Measurements from ENCODE around the gene PRUNE1.
A peak's percentile ranks its signal among the peaks of the same experiment; 100 is the strongest.

DNA sequence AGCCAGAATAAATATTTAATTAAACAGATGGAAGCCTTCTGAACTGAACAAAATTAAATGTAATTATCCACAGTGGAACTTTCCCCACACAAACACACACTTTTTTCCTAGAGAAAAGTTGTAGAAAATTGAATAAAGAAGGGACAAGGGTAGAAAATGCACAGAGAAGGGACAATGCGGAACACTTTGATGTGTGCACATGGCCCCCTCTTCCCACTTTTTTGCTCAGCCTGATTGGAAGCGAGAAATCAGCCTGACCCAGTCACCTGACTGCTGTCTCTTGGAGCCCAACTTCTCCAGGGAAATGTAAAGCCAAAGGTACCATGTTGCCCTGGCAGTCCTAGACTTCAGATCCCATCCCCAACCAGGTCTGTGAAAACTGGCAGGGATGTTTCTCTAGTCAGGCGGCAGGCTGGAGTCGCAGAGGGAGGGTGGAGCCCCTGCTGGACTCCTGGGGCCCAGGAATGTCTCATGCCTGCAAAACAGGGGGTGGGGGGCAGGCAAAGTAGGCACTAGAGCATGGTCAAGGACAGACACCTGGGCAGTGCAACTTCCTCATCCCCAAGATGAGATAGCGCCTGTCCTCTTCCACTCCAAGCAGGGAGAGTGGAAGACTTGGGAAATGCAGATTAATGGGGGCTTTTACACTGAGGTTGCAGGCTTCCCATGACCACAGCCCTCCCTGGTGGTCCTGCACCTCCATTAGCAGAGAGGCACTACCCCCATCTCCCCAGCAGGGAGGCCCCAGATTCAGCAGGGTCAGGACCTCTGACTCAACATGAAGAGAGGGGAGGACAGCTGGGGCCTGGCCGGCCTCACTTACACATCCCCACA is 36.4 kb upstream of the PRUNE1 start:
- TF ChIP-seq, protein P1, sequence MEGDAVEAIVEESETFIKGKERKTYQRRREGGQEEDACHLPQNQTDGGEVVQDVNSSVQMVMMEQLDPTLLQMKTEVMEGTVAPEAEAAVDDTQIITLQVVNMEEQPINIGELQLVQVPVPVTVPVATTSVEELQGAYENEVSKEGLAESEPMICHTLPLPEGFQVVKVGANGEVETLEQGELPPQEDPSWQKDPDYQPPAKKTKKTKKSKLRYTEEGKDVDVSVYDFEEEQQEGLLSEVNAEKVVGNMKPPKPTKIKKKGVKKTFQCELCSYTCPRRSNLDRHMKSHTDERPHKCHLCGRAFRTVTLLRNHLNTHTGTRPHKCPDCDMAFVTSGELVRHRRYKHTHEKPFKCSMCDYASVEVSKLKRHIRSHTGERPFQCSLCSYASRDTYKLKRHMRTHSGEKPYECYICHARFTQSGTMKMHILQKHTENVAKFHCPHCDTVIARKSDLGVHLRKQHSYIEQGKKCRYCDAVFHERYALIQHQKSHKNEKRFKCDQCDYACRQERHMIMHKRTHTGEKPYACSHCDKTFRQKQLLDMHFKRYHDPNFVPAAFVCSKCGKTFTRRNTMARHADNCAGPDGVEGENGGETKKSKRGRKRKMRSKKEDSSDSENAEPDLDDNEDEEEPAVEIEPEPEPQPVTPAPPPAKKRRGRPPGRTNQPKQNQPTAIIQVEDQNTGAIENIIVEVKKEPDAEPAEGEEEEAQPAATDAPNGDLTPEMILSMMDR (IDR thresholded peaks at IDR 0.05): peak in 3 of 6 experiments; percentile 4 to 9 (median 7)
- TF ChIP-seq POLR2A (IDR thresholded peaks at IDR 0.05): no peak

All from Peyer's patch (tissue), 4 donors.